Measurements from ENCODE around the gene FREM2.

FREM2 gene

GRCh38 chr13:38657191-38657590 is 29.7 kb upstream of the FREM2 start:
- DNase-seq (ENCODE audit: low spot score), result no peak
- H3K27ac ChIP-seq, result no peak overlapping the region
- TF ChIP-seq, protein P1, sequence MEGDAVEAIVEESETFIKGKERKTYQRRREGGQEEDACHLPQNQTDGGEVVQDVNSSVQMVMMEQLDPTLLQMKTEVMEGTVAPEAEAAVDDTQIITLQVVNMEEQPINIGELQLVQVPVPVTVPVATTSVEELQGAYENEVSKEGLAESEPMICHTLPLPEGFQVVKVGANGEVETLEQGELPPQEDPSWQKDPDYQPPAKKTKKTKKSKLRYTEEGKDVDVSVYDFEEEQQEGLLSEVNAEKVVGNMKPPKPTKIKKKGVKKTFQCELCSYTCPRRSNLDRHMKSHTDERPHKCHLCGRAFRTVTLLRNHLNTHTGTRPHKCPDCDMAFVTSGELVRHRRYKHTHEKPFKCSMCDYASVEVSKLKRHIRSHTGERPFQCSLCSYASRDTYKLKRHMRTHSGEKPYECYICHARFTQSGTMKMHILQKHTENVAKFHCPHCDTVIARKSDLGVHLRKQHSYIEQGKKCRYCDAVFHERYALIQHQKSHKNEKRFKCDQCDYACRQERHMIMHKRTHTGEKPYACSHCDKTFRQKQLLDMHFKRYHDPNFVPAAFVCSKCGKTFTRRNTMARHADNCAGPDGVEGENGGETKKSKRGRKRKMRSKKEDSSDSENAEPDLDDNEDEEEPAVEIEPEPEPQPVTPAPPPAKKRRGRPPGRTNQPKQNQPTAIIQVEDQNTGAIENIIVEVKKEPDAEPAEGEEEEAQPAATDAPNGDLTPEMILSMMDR (IDR thresholded peaks at IDR 0.05), result no peak
- H3K4me3 ChIP-seq, result no peak overlapping the region

DNA sequence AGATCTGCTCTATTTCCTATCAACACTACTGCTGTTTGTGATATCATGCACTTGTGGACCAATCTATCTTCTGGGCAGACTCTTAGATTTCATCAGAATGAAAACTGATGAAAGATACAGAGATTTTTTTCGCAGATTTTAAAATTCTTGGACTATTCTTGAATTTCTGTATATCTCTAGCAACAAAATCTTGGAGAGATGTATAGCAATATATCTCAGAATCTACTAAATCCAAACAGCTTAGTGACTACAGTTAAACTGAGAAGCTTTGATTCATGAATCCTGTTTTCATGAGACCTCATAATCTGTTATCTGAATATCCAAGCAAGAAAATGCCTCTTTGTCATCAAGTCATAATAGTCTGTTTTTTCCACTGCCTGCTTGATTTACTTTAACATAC is 28.0 kb upstream of the FREM2 start:
- no peak for DNase-seq (ENCODE audit: low spot score)
- TF ChIP-seq, protein P1 (IDR thresholded peaks at IDR 0.05), result no peak
- no peak overlapping the region for H3K4me3 ChIP-seq
- H3K27ac ChIP-seq, result no peak overlapping the region

DNA sequence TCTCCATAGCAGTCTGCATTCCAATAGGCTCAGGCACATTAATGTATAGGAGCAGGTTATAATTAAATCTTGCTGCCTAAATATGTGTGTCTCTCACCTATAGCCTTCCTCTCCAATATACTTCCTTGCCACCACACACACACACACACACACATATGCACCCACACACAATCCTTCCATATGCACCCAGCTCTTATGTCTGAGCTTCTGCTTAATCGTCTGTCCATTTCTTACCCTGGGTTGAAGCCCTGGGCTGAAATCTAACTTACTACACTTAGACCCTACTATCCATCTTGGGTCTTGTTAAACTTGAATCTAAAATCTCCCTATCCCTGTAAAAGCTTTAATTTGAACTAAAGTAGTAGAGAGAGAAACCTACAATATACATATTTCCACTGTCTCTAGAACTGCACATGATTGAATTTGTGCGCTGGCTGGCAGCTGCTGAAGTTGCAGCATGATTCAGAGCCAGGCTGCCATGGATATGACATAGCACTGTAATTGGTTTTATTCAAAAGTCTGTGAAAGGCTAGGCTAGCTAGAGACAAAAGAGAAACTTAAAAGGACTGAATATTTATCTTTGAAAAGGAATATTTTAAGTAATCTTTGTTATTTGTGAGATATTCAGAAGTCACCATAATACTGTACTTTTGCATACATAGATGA is 25.7 kb upstream of the FREM2 start:
- TF ChIP-seq, protein P1 (IDR thresholded peaks at IDR 0.05), result no peak
- H3K27ac ChIP-seq, result no peak overlapping the region
- DNase-seq (ENCODE audit: low spot score), result no peak
- no peak overlapping the region for H3K4me3 ChIP-seq

- no peak for DNase-seq (ENCODE audit: low spot score)
- H3K27ac ChIP-seq, result no peak overlapping the region
- TF ChIP-seq, protein P1 (IDR thresholded peaks at IDR 0.05), result no peak
- no peak overlapping the region for H3K4me3 ChIP-seq
These were observed 24.5 kb upstream of the FREM2 start for GRCh38 chr13:38662362-38662761.

GRCh38 chr13:38664906-38665305 is 22.0 kb upstream of the FREM2 start:
- TF ChIP-seq, protein P1 (IDR thresholded peaks at IDR 0.05), result no peak
- no peak for DNase-seq (ENCODE audit: low spot score)
- Histone ChIP-seq H3K4me3 (no peak overlapping the region), H3K27ac (no peak overlapping the region)

DNA sequence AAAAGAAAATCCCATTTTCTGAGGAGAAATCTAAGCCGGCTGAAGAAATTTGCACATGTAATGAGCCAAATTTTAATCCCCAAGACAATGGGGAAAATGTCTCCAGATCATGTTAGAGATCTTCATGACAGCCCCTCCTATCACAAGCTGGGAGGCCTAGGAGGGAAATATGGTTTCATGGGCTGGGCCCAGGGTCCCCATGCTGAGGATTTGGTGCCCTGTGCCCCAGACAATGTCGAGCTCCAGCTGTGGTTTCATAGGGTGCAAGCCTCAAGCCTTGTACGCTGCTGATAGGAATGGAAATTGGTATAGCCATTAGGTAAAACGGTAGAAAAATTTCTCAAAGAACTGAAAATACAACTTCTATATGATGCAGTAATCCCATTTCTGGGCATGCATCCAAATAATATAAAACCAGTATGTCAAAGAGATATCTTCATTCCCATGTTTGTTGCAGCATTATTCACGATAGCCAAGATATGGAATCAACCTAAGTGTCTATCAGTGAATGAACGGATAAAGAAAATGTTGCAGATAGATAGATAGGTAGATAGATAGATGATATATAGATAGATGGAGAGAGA is 19.3 kb upstream of the FREM2 start:
- no peak overlapping the region for H3K4me3 ChIP-seq

More for the DNA sequence above, 19.3 kb upstream of the FREM2 start:
- TF ChIP-seq, protein P1 (IDR thresholded peaks at IDR 0.05), result no peak
- H3K27ac ChIP-seq, result no peak overlapping the region
- DNase-seq (ENCODE audit: low spot score), result no peak

Data from coronary artery (tissue), 2 donors.